ENCODE results near the gene WNT7B.

- TF ChIP-seq CTCF (IDR thresholded peaks at IDR 0.05) (no peak), POLR2A (IDR thresholded peaks at IDR 0.05) (no peak)
These were observed 72.7 kb downstream of the WNT7B start for GRCh38 chr22:45904236-45904635.

Data from transverse colon (tissue), 3 donors.